OCI-LY7 (cell line): ENCODE data around the gene ATP11C. TPM values are rescaled to one million over a fixed set of nuclear protein-coding genes. Genes with fewer than 3 reads are reported as not detected.

ENCODE experiments used
- BruUV-seq: library from RNA; stranded (reverse); fragments of 400-500 nt; replicated peaks from 2 replicates; lab custom pipeline; 2021; lab: Mats Ljungman, UMichigan
- CTCF ChIA-PET: fragments of 300-600 bp; sonication (Branson Sonifier 250); formaldehyde crosslinking; loops from one replicate; lab custom pipeline; 2022; ENCODE audit warnings: antibody characterized with exemption; ENCODE audit not compliant: unreplicated experiment; lab: Charles Lee
- POLR2A ChIA-PET: fragments of 300-600 bp; sonication (Branson Sonifier 250); formaldehyde crosslinking; loops from one replicate; lab custom pipeline; 2022; ENCODE audit warnings: antibody characterized with exemption; lab: Charles Lee
- DNase-seq: peaks from one replicate; pipeline ENCODE4 v3.0.0-alpha.2; 2015; ENCODE audit warnings: low spot score
- H2AFZ ChIP-seq: fragments of 200-600 bp; sonication (generic), shearing (Covaris generic); 2 replicates; pipeline ENCODE4 v1.6.1; 2014; ENCODE audit warnings: mild to moderate bottlenecking, antibody characterized with exemption, low read length, moderate library complexity
- H3K27ac ChIP-seq: fragments of 200-600 bp; sonication (generic); 2 replicates; pipeline ENCODE4 v1.5.1; 2014; ENCODE audit warnings: mixed run types, low read depth, mild to moderate bottlenecking, moderate library complexity, low read length, inconsistent platforms; ENCODE audit not compliant: poor library complexity, severe bottlenecking
- H3K36me3 ChIP-seq: fragments of 200-600 bp; sonication (generic); 2 replicates; pipeline ENCODE4 v1.6.1; 2014; ENCODE audit warnings: mild to moderate bottlenecking, antibody characterized with exemption, low read length, moderate library complexity, mixed read lengths; ENCODE audit not compliant: insufficient read depth
- H3K4me1 ChIP-seq: fragments of 200-600 bp; sonication (generic); 2 replicates; pipeline ENCODE4 v1.5.1; 2014; ENCODE audit warnings: mild to moderate bottlenecking, low read length; ENCODE audit not compliant: insufficient read depth, poor library complexity, severe bottlenecking
- H3K4me2 ChIP-seq: fragments of 200-600 bp; sonication (generic); 2 replicates; pipeline ENCODE4 v1.6.1; 2014; ENCODE audit warnings: mild to moderate bottlenecking, low read length
- H3K4me3 ChIP-seq: fragments of 200-600 bp; sonication (generic); 2 replicates; pipeline ENCODE4 v1.5.1; 2014; ENCODE audit warnings: mild to moderate bottlenecking, low read depth, low read length; ENCODE audit not compliant: poor library complexity, severe bottlenecking
- H3K79me2 ChIP-seq: fragments of 200-600 bp; sonication (generic); 2 replicates; pipeline ENCODE4 v1.6.1; 2016; ENCODE audit warnings: low read depth, mild to moderate bottlenecking, low read length, moderate library complexity, mixed read lengths; ENCODE audit not compliant: insufficient read depth
- H3K9me2 ChIP-seq: fragments of 200-600 bp; sonication (generic); 2 replicates; pipeline ENCODE4 v1.6.1; 2016; ENCODE audit warnings: mild to moderate bottlenecking, low read length, mixed read lengths; ENCODE audit not compliant: insufficient read depth
- H3K9me3 ChIP-seq: fragments of 200-600 bp; sonication (generic); 2 replicates; pipeline ENCODE4 v1.6.1; 2014; ENCODE audit warnings: mild to moderate bottlenecking, mixed run types, low read length, mixed read lengths
- H4K20me1 ChIP-seq: fragments of 200-600 bp; sonication (generic); 2 replicates; pipeline ENCODE4 v1.6.1; 2014; ENCODE audit warnings: mild to moderate bottlenecking, antibody characterized with exemption, low read length, moderate library complexity, mixed read lengths; ENCODE audit not compliant: insufficient read depth
- EZH2phosphoT487 ChIP-seq: fragments of 200-600 bp; sonication (generic); IDR thresholded peaks from 2 replicates; pipeline ENCODE4 v1.6.1; 2018; ENCODE audit warnings: low read depth, borderline replicate concordance, mild to moderate bottlenecking, mixed run types, antibody characterized with exemption, low read length, moderate library complexity, mixed read lengths
- intact Hi-C: fragments of 100-400 bp; cut with micrococcal nuclease; formaldehyde crosslinking; loops from one replicate; pipeline ENCODE4 v1.10.0; 2022; ENCODE audit not compliant: unreplicated experiment
- total RNA-seq, 2 experiments: library from RNA; depleted of rRNA in 1 of 2; stranded (reverse); fragments of >200 nt in 1 of 2; shearing (Covaris generic) in 1 of 2; gene quantifications; 2 replicates each; pipeline ENCODE4 v1.2.3, GENCODE V29; 2014 to 2022
- TF ChIP-seq, protein P1 (sequence below): fragments of 200-600 bp; sonication (generic); conservative IDR thresholded peaks from 2 replicates; pipeline ENCODE4 v1.5.1; 2014; ENCODE audit warnings: mild to moderate bottlenecking, antibody characterized with exemption, low read length, moderate library complexity, mixed read lengths

Gene ATP11C
- total RNA-seq, 2 experiments from 2014 or later: 20.9 to 25.2 TPM

DNA sequence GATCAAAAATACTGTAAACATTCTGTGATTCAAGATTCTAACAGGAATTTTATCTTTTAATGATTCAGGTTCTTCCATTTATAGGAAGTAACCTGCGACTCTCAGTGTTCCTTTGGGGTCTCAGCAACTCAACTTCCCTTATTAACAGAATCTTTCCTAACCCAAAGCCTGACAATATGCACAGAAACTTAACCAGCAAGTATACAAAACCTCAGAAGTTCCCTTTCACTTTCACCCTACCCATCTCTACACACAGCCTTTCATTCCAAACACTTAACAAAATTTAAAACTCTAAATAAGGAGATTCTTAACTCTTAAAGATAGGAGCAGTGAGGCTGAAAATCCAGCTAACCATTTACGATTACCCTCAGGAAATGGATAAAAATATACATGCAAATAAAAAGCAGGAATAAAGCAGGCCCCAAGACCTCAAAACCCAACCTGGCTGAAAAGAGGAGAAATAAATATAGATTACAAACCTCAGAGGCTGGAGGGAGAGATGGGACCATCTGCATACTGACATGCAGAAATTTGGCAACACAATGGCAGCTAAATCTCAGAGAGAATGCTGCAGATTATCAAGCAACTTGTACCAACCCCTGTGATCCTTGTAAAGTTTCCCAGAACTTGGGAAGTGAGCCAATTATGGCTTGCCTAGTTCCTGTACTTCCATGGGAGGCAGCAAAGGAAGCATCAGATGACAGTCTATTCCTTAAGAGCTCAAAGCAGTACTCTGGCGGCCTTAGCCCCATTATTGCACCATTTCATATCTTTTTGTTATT is 101.0 kb downstream of the ATP11C start:
- no TSS peak for BruUV-seq
- Histone ChIP-seq H3K36me3 (no peaks in the 10 kb centered on the region), H3K9me3 (no peaks in the 10 kb centered on the region), H2AFZ (no peak overlapping the region), H3K9me2 (no peaks in the 10 kb centered on the region), H3K4me1 (peaks cover 16% of the 10 kb centered on the region), H3K79me2 (no peaks in the 10 kb centered on the region), H3K27ac (no peak overlapping the region), H3K4me2 (peak overlapping the region; percentile 34; the same call in 1 of the 2 replicates), H4K20me1 (no peaks in the 10 kb centered on the region), H3K4me3 (no peak overlapping the region)
- no peak for TF ChIP-seq EZH2phosphoT487
- TF ChIP-seq, protein P1, sequence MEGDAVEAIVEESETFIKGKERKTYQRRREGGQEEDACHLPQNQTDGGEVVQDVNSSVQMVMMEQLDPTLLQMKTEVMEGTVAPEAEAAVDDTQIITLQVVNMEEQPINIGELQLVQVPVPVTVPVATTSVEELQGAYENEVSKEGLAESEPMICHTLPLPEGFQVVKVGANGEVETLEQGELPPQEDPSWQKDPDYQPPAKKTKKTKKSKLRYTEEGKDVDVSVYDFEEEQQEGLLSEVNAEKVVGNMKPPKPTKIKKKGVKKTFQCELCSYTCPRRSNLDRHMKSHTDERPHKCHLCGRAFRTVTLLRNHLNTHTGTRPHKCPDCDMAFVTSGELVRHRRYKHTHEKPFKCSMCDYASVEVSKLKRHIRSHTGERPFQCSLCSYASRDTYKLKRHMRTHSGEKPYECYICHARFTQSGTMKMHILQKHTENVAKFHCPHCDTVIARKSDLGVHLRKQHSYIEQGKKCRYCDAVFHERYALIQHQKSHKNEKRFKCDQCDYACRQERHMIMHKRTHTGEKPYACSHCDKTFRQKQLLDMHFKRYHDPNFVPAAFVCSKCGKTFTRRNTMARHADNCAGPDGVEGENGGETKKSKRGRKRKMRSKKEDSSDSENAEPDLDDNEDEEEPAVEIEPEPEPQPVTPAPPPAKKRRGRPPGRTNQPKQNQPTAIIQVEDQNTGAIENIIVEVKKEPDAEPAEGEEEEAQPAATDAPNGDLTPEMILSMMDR: no peak
- intact Hi-C loops: no loop called here
- no peak for DNase-seq
- POLR2A ChIA-PET: interaction anchor here (0.6 to 2.1 kb wide), 4 partner anchors 10 to 98 kb away, joined by 3 to 7 read pairs (median 3); no protein-coding TSS in a partner anchor
- CTCF ChIA-PET: no interaction called here

DNA sequence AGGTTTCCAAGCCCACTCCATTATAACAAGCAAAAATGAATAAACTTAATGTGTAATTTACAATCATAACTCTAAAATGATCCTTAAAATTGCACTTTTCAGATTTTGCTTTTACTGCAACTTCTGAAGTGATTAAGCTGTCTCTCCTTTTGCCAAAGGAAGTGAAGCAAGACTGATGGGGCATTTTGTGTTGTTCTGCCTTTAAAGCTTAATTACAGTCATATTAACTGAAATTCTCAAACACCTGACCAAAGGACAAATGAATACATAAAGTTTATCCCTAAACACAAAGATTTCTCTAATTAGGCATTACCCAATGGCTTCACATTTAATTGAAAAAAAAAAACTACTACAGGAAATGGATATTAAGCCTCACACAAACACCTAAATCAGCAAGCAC is 101.8 kb downstream of the ATP11C start:
- Histone ChIP-seq H3K27ac (no peak overlapping the region), H3K79me2 (no peaks in the 10 kb centered on the region), H3K4me3 (no peak overlapping the region), H3K4me2 (no peak overlapping the region), H4K20me1 (no peaks in the 10 kb centered on the region), H2AFZ (no peak overlapping the region), H3K36me3 (no peaks in the 10 kb centered on the region; the same call in 1 of the 2 replicates), H3K9me2 (no peaks in the 10 kb centered on the region), H3K4me1 (peaks cover 16% of the 10 kb centered on the region), H3K9me3 (no peaks in the 10 kb centered on the region)
- BruUV-seq: no TSS peak
- CTCF ChIA-PET: no interaction called here
- no peak for DNase-seq
- POLR2A ChIA-PET: interaction anchor here (2.1 kb wide), 1 partner anchor 10 kb away, joined by 7 read pairs; no protein-coding TSS in a partner anchor
- TF ChIP-seq, protein P1: no peak
- TF ChIP-seq EZH2phosphoT487: no peak
- intact Hi-C loops: no loop called here

DNA sequence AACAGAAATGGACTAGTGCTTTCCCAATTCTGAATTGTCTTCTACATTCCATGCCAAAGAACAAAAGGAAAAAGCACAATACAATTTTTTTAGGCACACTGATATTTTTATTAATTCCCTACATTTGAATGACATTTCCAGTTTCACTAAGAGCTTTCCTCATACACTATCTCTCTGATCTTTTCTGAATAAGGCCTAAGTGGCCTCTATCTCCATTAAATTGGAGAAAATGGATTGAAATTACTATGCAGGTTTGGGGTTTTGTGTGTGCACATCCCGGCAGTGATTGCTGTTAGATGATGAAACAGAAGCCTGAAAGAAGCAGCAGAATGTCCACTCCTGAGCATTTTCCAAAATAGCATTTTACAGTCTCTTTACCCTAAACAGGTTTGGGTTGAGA is 104.0 kb downstream of the ATP11C start:
- Histone ChIP-seq H3K4me1 (peaks cover 16% of the 10 kb centered on the region), H3K79me2 (no peaks in the 10 kb centered on the region), H3K9me2 (no peaks in the 10 kb centered on the region), H3K9me3 (no peaks in the 10 kb centered on the region), H3K36me3 (no peaks in the 10 kb centered on the region; the same call in 1 of the 2 replicates), H3K4me3 (no peak overlapping the region), H2AFZ (no peak overlapping the region), H4K20me1 (no peaks in the 10 kb centered on the region), H3K4me2 (no peak overlapping the region), H3K27ac (no peak overlapping the region)
- intact Hi-C loops: no loop called here
- BruUV-seq: no TSS peak
- POLR2A ChIA-PET: no interaction called here
- TF ChIP-seq, protein P1: no peak
- no peak for TF ChIP-seq EZH2phosphoT487
- CTCF ChIA-PET: no interaction called here
- DNase-seq: no peak
